CD4-positive, alpha-beta T cell (primary cell): ENCODE measurements around the gene DOCK9. TPM values are rescaled to one million over a fixed set of nuclear protein-coding genes. Genes with fewer than 3 reads are reported as not detected.
"Not testable (repeated sequence)": the region's sequence is repeated elsewhere in the genome, so short reads cannot be mapped to it uniquely, and the experiment has no call there.

Experiments used
- ATAC-seq: fragments of 200-7000 bp; cut with Tn5 transposase; one replicate; pipeline ENCODE4 v1.10.0; 2022; ENCODE audit warnings: mild to moderate bottlenecking; ENCODE audit not compliant: poor library complexity
- CTCF ChIA-PET: fragments of 350-600 bp; sonication (Branson Sonifier 250); formaldehyde crosslinking; loops from one replicate; lab custom pipeline; 2021; ENCODE audit warnings: antibody characterized with exemption, inconsistent platforms; lab: Charles Lee
- POLR2A ChIA-PET: fragments of 350-600 bp; sonication (Branson Sonifier 250); formaldehyde crosslinking; loops from one replicate; lab custom pipeline; 2021; ENCODE audit warnings: antibody characterized with exemption, inconsistent platforms; lab: Charles Lee
- DNase-seq, 14 experiments: peaks; one replicate each; pipeline ENCODE4 v3.0.0-alpha.2; 2013 to 2020; ENCODE audit warnings: mixed read lengths in 2 of 14
- H3K27ac ChIP-seq, 2 donors: one replicate each; pipeline versions ENCODE4 v1.5.1 to v1.7.0; 2013; ENCODE audit warnings: low read length in 2 of 2, low read depth in 1 of 2, mild to moderate bottlenecking in 1 of 2
- H3K27me3 ChIP-seq, 2 experiments: 1 replicate in 1 of 2; 2 replicates in 1 of 2; pipeline versions ENCODE4 v1.6.1 to v1.7.0; 2013; ENCODE audit warnings: low read length in 2 of 2, control low read depth in 1 of 2, mild to moderate bottlenecking in 1 of 2, moderate library complexity in 1 of 2; ENCODE audit not compliant: insufficient read depth in 2 of 2, control insufficient read depth in 1 of 2
- H3K36me3 ChIP-seq: one replicate; pipeline ENCODE4 v1.6.1; 2013; ENCODE audit warnings: low read length, control low read depth; ENCODE audit not compliant: insufficient read depth
- H3K4me1 ChIP-seq: one replicate; pipeline ENCODE4 v1.6.1; 2013; ENCODE audit warnings: low read length, control low read depth; ENCODE audit not compliant: insufficient read depth
- H3K4me3 ChIP-seq: one replicate; pipeline ENCODE4 v1.5.1; 2013; ENCODE audit warnings: mild to moderate bottlenecking, low read length, moderate library complexity
- H3K9me3 ChIP-seq, 2 experiments: 1 replicate in 1 of 2; 2 replicates in 1 of 2; pipeline versions ENCODE4 v1.6.1 to v1.7.0; 2013; ENCODE audit warnings: low read length in 2 of 2, mild to moderate bottlenecking in 2 of 2, control low read depth in 1 of 2, moderate library complexity in 1 of 2; ENCODE audit not compliant: control insufficient read depth in 1 of 2, insufficient read depth in 1 of 2
- H3K27ac Mint-ChIP-seq: one replicate; pipeline ENCODE4 v1.8.0; 2020; ENCODE audit warnings: mixed read lengths
- H3K27me3 Mint-ChIP-seq: one replicate; pipeline ENCODE4 v1.8.0; 2021; ENCODE audit warnings: mixed read lengths
- H3K36me3 Mint-ChIP-seq: one replicate; pipeline ENCODE4 v1.8.0; 2021; ENCODE audit warnings: low read depth, mixed read lengths
- H3K4me1 Mint-ChIP-seq: one replicate; pipeline ENCODE4 v1.8.0; 2021; ENCODE audit warnings: low read depth, mixed read lengths
- H3K4me3 Mint-ChIP-seq: one replicate; pipeline ENCODE4 v1.8.0; 2020; ENCODE audit warnings: mild to moderate bottlenecking, mixed read lengths
- H3K9me3 Mint-ChIP-seq: one replicate; pipeline ENCODE4 v1.8.0; 2020; ENCODE audit warnings: mixed read lengths
- intact Hi-C, 2 experiments: fragments of 100-400 bp; cut with DNase I in 1 of 2; cut with micrococcal nuclease in 1 of 2; formaldehyde crosslinking; loops; one replicate each; pipeline versions ENCODE4 v1.15.1 to v1.9.0; 2023 to 2025; cut with DNase I, micrococcal nuclease
- total RNA-seq, 174 experiments: library from RNA in 2 of 174; stranded (reverse) in 2 of 174; gene quantifications; one replicate each; pipeline ENCODE4 v1.2.3 and lab custom pipeline; 2021 to 2026
- TF ChIP-seq, protein P1 (sequence below): fragments of 200-600 bp; IDR thresholded peaks from one replicate; pipeline ENCODE4 v1.8.0; 2022; ENCODE audit warnings: antibody characterized with exemption, mild to moderate bottlenecking

The DOCK9 gene
- total RNA-seq, 2 experiments from 2014 or later, result 76.3 to 79.3 TPM

DNA sequence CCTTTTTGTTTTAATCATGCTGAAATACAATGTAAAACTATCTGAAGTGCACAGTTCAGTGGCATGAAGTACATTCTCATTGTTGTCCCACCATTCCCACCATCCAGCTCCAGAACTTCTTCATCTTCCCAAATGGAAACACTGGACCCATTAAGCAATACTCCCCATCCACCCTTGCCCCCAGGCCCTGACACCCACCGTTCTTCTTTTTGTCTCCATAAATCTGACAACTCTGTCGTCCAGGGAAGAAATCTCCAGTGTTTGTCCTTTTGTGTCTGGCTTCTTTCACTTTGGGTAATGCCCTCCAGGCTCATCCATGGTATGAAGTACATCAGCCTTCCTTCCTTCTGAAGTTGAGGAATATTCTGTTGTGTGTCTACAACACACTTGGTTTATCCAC lies 222.7 kb downstream of the DOCK9 start:
- Histone ChIP-seq H3K36me3 (no peaks in the 10 kb centered on the region), H3K9me3 (peaks cover 0 to 15% of the 10 kb centered on the region in 2 experiments), H3K4me1 (peaks cover 6% of the 10 kb centered on the region), H3K27me3 (peaks cover 21 to 31% of the 10 kb centered on the region in 2 experiments), H3K27ac (no peak overlapping the region), H3K4me3 (no peak overlapping the region)
- peaks cover 6% of the 10 kb centered on the region for H3K4me1 Mint-ChIP-seq
- H3K36me3 Mint-ChIP-seq, result no peaks in the 10 kb centered on the region
- CTCF ChIA-PET, result no interaction called here
- POLR2A ChIA-PET, result no interaction called here
- peaks cover 73% of the 10 kb centered on the region for H3K27me3 Mint-ChIP-seq
- intact Hi-C loops, result no loop called here
- ATAC-seq, result no peak
- no peak overlapping the region for H3K27ac Mint-ChIP-seq
- no peak for DNase-seq
- TF ChIP-seq, protein P1, sequence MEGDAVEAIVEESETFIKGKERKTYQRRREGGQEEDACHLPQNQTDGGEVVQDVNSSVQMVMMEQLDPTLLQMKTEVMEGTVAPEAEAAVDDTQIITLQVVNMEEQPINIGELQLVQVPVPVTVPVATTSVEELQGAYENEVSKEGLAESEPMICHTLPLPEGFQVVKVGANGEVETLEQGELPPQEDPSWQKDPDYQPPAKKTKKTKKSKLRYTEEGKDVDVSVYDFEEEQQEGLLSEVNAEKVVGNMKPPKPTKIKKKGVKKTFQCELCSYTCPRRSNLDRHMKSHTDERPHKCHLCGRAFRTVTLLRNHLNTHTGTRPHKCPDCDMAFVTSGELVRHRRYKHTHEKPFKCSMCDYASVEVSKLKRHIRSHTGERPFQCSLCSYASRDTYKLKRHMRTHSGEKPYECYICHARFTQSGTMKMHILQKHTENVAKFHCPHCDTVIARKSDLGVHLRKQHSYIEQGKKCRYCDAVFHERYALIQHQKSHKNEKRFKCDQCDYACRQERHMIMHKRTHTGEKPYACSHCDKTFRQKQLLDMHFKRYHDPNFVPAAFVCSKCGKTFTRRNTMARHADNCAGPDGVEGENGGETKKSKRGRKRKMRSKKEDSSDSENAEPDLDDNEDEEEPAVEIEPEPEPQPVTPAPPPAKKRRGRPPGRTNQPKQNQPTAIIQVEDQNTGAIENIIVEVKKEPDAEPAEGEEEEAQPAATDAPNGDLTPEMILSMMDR, result no peak
- peaks cover 4% of the 10 kb centered on the region for H3K9me3 Mint-ChIP-seq
- no peak overlapping the region for H3K4me3 Mint-ChIP-seq

DNA sequence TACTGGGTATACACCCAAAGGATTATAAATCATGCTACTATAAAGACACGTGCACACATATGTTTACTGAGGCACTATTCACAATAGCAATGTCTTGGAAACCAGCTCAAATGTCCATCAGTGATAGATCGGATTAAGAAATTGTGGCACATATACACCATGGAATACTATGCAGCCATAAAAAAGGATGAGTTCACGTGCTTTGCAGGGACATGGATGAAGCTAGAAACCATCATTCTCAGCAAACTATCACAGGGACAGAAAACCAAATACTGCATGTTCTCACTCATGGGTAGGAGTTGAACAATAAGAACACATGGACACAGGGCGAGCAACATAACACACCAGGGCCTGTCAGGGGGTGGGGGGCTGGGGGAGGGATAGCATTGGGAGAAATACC lies 223.4 kb downstream of the DOCK9 start:
- POLR2A ChIA-PET, H3K4me1 Mint-ChIP-seq, H3K9me3 ChIP-seq, H3K36me3 ChIP-seq, H3K27ac Mint-ChIP-seq, H3K4me1 ChIP-seq, DNase-seq, H3K4me3 ChIP-seq, H3K9me3 Mint-ChIP-seq, CTCF ChIA-PET, intact Hi-C loops, H3K4me3 Mint-ChIP-seq, H3K27ac ChIP-seq, ATAC-seq, H3K36me3 Mint-ChIP-seq: not testable (repeated sequence)
- H3K27me3 Mint-ChIP-seq, result peaks cover 79% of the 10 kb centered on the region
- H3K27me3 ChIP-seq, result peaks cover 28% of the 10 kb centered on the region in 2 experiments

DNA sequence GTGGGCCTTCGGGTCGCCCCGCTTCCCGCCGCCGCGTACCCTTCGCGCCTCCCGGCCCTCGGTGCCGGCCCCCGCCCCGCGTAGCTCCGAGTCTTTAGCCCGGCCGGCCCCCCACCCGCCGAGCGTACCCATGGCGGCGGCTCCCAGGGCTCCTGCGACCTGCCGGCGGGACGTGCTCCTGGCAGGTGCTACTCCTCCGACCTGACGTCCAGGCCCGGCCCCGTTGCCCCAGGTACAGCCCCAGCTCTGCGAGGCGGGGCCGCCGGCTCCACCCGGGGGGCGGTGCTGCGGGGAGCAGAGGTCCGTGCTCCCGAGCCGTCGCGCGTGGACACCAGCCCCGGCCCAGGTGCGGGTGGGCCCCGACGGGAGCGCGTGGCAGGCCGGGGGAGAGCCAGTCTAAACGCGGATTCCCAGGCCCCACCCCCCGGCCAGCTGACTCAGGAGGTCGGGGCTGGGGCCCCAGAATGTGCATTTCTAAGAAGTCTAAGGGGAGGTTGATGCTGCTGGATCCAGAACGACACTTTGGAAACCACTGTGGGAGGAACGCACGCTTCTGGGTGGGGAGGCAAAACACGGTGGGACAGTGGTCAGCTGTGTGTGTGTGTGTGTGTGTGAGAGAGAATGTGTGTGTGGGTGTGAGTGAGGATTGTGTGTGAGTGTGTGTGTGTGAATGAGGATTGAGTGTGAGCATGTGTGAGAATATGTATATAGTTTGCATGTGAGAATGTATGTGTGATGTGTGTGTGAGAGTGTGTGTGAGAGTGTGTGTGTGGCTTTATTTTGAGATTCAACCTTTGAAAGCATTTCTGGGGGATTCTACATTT lies 225.2 kb downstream of the DOCK9 start, which contains the start of gene SLC15A1:
TSS of gene SLC15A1 (minus strand) at position 206 of the 824 bp plus-strand sequence. CDS start at position 132, 74 bp downstream.
- no peak within 1 kb of the TSS for H3K4me3 ChIP-seq
- POLR2A ChIA-PET, result no interaction called here
- H3K36me3 Mint-ChIP-seq, result no peaks in the 10 kb centered on the region
- no peaks in the 10 kb centered on the region for H3K36me3 ChIP-seq
- no peak within 1 kb of the TSS for H3K27ac ChIP-seq
- H3K4me1 Mint-ChIP-seq, result peaks cover 6% of the 10 kb centered on the region
- intact Hi-C loops, result no loop called here
- peaks cover 6% of the 10 kb centered on the region for H3K4me1 ChIP-seq
- peaks cover 27 to 31% of the 10 kb centered on the region in 2 experiments for H3K27me3 ChIP-seq
- H3K9me3 ChIP-seq, result peaks cover 0 to 10% of the 10 kb centered on the region in 2 experiments
- peaks cover 4% of the 10 kb centered on the region for H3K9me3 Mint-ChIP-seq
- DNase-seq, result no peak
- TF ChIP-seq, protein P1, result no peak
- ATAC-seq, result no peak
- peaks cover 87% of the 10 kb centered on the region for H3K27me3 Mint-ChIP-seq
- no peak within 1 kb of the TSS for H3K27ac Mint-ChIP-seq
- no peak within 1 kb of the TSS for H3K4me3 Mint-ChIP-seq
- CTCF ChIA-PET, result no interaction called here
